Measurements from ENCODE around the gene PTGR3.

The PTGR3 gene

GRCh38 chr18:75246721-75247610 is 38.0 kb upstream of the PTGR3 start:
- TF ChIP-seq CTCF (conservative IDR thresholded peaks at IDR 0.05) = no peak
- H3K27ac ChIP-seq = peak overlapping the region; percentile 79

GRCh38 chr18:75244351-75245313 is 35.7 kb upstream of the PTGR3 start:
- no peak overlapping the region for H3K27ac ChIP-seq
- TF ChIP-seq CTCF (conservative IDR thresholded peaks at IDR 0.05) = peak; percentile 65

- no peak for TF ChIP-seq CTCF (conservative IDR thresholded peaks at IDR 0.05)
- H3K27ac ChIP-seq = no peak overlapping the region
Observed at GRCh38 chr18:75241705-75242104, 32.8 kb upstream of the PTGR3 start.

GRCh38 chr18:75240433-75240832 is 31.5 kb upstream of the PTGR3 start:
- no peak overlapping the region for H3K27ac ChIP-seq
- TF ChIP-seq CTCF (conservative IDR thresholded peaks at IDR 0.05) = no peak

GRCh38 chr18:75238786-75239185 is 29.8 kb upstream of the PTGR3 start:
- H3K27ac ChIP-seq = no peak overlapping the region

GRCh38 chr18:75238100-75238499 is 29.2 kb upstream of the PTGR3 start:
- TF ChIP-seq CTCF (conservative IDR thresholded peaks at IDR 0.05) = no peak
- H3K27ac ChIP-seq = no peak overlapping the region

More at GRCh38 chr18:75238786-75239185, 29.8 kb upstream of the PTGR3 start:
- no peak for TF ChIP-seq CTCF (conservative IDR thresholded peaks at IDR 0.05)

GRCh38 chr18:75235896-75236295 is 27.0 kb upstream of the PTGR3 start:
- no peak overlapping the region for H3K27ac ChIP-seq
- TF ChIP-seq CTCF (conservative IDR thresholded peaks at IDR 0.05) = no peak
